Endothelial cell of umbilical vein (primary cell): Measurements from ENCODE around the gene PTPRT. TPM values are rescaled to one million over a fixed set of nuclear protein-coding genes. Genes with fewer than 3 reads are reported as not detected.

Experiments
- BruUV-seq: library from RNA; stranded (reverse); fragments of 400-500 nt; replicated peaks from 2 replicates; lab custom pipeline; 2021; lab: Mats Ljungman, UMichigan
- CTCF ChIA-PET: fragments of 300-600, 350-600 bp; sonication (Branson Sonifier 250); formaldehyde crosslinking; loops from one replicate; lab custom pipeline; 2021; ENCODE audit warnings: antibody characterized with exemption, inconsistent platforms; lab: Charles Lee
- POLR2A ChIA-PET: fragments of 300-600, 350-600 bp; sonication (Branson Sonifier 250); formaldehyde crosslinking; loops from one replicate; lab custom pipeline; 2021; ENCODE audit warnings: antibody characterized with exemption, inconsistent platforms; lab: Charles Lee
- DNase-seq: peaks from one replicate; pipeline ENCODE4 v3.0.0-alpha.2; 2011; ENCODE audit warnings: low read depth, low spot score
- FAIRE-seq: peaks from 2 replicates; lab custom pipeline; 2011; peaks lifted over from hg19 to GRCh38; lab: Jason Lieb, UNC
- H2AFZ ChIP-seq: 2 replicates; pipeline ENCODE4 v1.6.0; 2012; ENCODE audit warnings: low read depth, low read length, control low read depth, inconsistent platforms
- H3K27ac ChIP-seq: 2 replicates; pipeline ENCODE4 v1.5.1; 2011; ENCODE audit warnings: low read depth, mild to moderate bottlenecking, control low read depth, low read length, moderate library complexity; ENCODE audit not compliant: insufficient read depth
- H3K27me3 ChIP-seq, 2 experiments: 2 replicates each; pipeline versions ENCODE4 v1.6.0 to v1.6.1; 2011; ENCODE audit warnings: low read length in 2 of 2, mixed read lengths in 1 of 2; ENCODE audit not compliant: control insufficient read depth in 2 of 2, insufficient read depth in 2 of 2
- H3K36me3 ChIP-seq, 2 experiments: 2 replicates in 1 of 2; 3 replicates in 1 of 2; pipeline ENCODE4 v1.5.1; 2011; ENCODE audit warnings: low read length in 2 of 2, mild to moderate bottlenecking in 1 of 2, moderate library complexity in 1 of 2; ENCODE audit not compliant: control insufficient read depth in 2 of 2, insufficient read depth in 2 of 2; ENCODE audit errors: extremely low read depth in 1 of 2
- H3K4me1 ChIP-seq: 3 replicates; pipeline ENCODE4 v1.5.1; 2011; ENCODE audit warnings: mild to moderate bottlenecking, low read length; ENCODE audit not compliant: control insufficient read depth, insufficient read depth; ENCODE audit errors: extremely low read depth
- H3K4me2 ChIP-seq: 2 replicates; pipeline ENCODE4 v1.6.1; 2011; ENCODE audit warnings: low read length, control low read depth, mixed read lengths; ENCODE audit not compliant: insufficient read depth
- H3K4me3 ChIP-seq, 3 experiments: fragments of 200-600 bp in 1 of 3; sonication (generic), shearing (Covaris generic) in 1 of 3; replicated peaks in 1 of 3; 2 replicates each; pipeline ENCODE4 v1.5.1; 2011 to 2016; ENCODE audit warnings: control low read depth in 3 of 3, low read length in 3 of 3, mild to moderate bottlenecking in 2 of 3, inconsistent platforms in 1 of 3, low read depth in 1 of 3, moderate library complexity in 1 of 3; ENCODE audit not compliant: insufficient read depth in 1 of 3
- H3K79me2 ChIP-seq: 2 replicates; pipeline ENCODE4 v1.6.0; 2012; ENCODE audit warnings: low read length, inconsistent platforms; ENCODE audit not compliant: control insufficient read depth, insufficient read depth
- H3K9ac ChIP-seq: replicated peaks from 2 replicates; pipeline ENCODE3; 2011; ENCODE audit warnings: low read length, control low read depth; ENCODE audit not compliant: insufficient read depth; ENCODE audit errors: extremely low read depth
- H3K9me1 ChIP-seq: replicated peaks from 3 replicates; pipeline ENCODE4 v1.6.0; 2011; ENCODE audit warnings: mild to moderate bottlenecking, low read length; ENCODE audit not compliant: control insufficient read depth, insufficient read depth; ENCODE audit errors: extremely low read depth
- H3K9me3 ChIP-seq: replicated peaks from 2 replicates; pipeline ENCODE4 v1.5.1; 2012; ENCODE audit warnings: low read length, inconsistent platforms; ENCODE audit not compliant: control insufficient read depth, insufficient read depth
- H4K20me1 ChIP-seq: replicated peaks from 2 replicates; pipeline ENCODE3; 2011; ENCODE audit warnings: mild to moderate bottlenecking, low read length; ENCODE audit not compliant: control insufficient read depth, insufficient read depth; ENCODE audit errors: extremely low read depth
- GATA2 ChIP-seq: IDR thresholded peaks from 2 replicates; pipeline ENCODE4 v1.7.0; 2011; ENCODE audit warnings: low read depth, mild to moderate bottlenecking, moderate library complexity, mixed read lengths, low read length; ENCODE audit not compliant: insufficient read length, insufficient read depth
- JUN ChIP-seq: IDR thresholded peaks from 2 replicates; pipeline ENCODE4 v1.6.1; 2011; ENCODE audit warnings: borderline replicate concordance, low read depth; ENCODE audit not compliant: insufficient read length, insufficient read depth
- MAX ChIP-seq: IDR thresholded peaks from 2 replicates; pipeline ENCODE4 v1.6.1; 2011; ENCODE audit not compliant: insufficient read depth, insufficient read length
- MYC ChIP-seq: IDR thresholded peaks from one replicate; pipeline ENCODE4 v1.6.1; 2011; ENCODE audit warnings: mild to moderate bottlenecking, low read depth, low read length
- POLR2AphosphoS5 ChIP-seq: IDR thresholded peaks from 2 replicates; pipeline ENCODE4 v1.6.1; 2012; ENCODE audit warnings: low read depth, mild to moderate bottlenecking, control low read depth, low read length, moderate library complexity; ENCODE audit not compliant: insufficient read depth
- dilution Hi-C: fragments of 300-500 bp; cut with MboI; formaldehyde crosslinking; loops from one replicate; pipeline ENCODE4 v1.15.0; 2019; ENCODE audit warnings: low sequenced_read_pairs; ENCODE audit not compliant: extremely low pct_ligation_motif_present
- intact Hi-C: fragments of 100-400 bp; cut with micrococcal nuclease; formaldehyde crosslinking; loops from one replicate; pipeline ENCODE4 v1.10.0; 2022
- polyA plus RNA-seq, 4 experiments: library from polyadenylated mRNA; depleted of rRNA in 3 of 4; stranded (reverse) in 3 of 4; unstranded in 1 of 4; fragments of >200 nt; gene quantifications; 2 replicates each; pipeline versions ENCODE4 v1.2.1 to v1.2.3, GENCODE V29; 2011 to 2012; ENCODE audit warnings: missing spikeins in 1 of 4
- total RNA-seq: library from RNA; stranded (reverse); gene quantifications from 2 replicates; pipeline ENCODE4 v1.2.3, GENCODE V29; 2021

Gene PTPRT
- total and polyA plus RNA-seq, 2 donors (not counting 3 experiments of a cell fraction or from before 2014, with no cell fraction given), result not detected

- no peak overlapping the region for H3K4me3 ChIP-seq
- no peaks in the 10 kb centered on the region for H3K27me3 ChIP-seq
- H4K20me1 ChIP-seq, result no peaks in the 10 kb centered on the region
- dilution Hi-C loops (no loop called here), intact Hi-C loops (no loop called here)
- TF ChIP-seq MAX (no peak), JUN (no peak)
- H3K27ac ChIP-seq, result no peak overlapping the region
- H3K9me3 ChIP-seq, result peaks cover 12% of the 10 kb centered on the region
- POLR2A ChIA-PET, result no interaction called here
- no peaks in the 10 kb centered on the region for H3K79me2 ChIP-seq
- BruUV-seq, result no TSS peak
- H2AFZ ChIP-seq, result no peak overlapping the region
- no peaks in the 10 kb centered on the region for H3K4me1 ChIP-seq
- CTCF ChIA-PET, result no interaction called here
- H3K36me3 ChIP-seq, result no peaks in the 10 kb centered on the region
- FAIRE-seq (no peak), DNase-seq (no peak)
- no peak overlapping the region for H3K9ac ChIP-seq
- no peaks in the 10 kb centered on the region for H3K9me1 ChIP-seq
- H3K4me2 ChIP-seq, result no peak overlapping the region
These were observed 937.6 kb downstream of the PTPRT start for GRCh38 chr20:42252116-42252515.

- no peak overlapping the region for H2AFZ ChIP-seq
- no TSS peak for BruUV-seq
- H3K27ac ChIP-seq, result no peak overlapping the region
- DNase-seq (no peak), FAIRE-seq (no peak)
- no peaks in the 10 kb centered on the region for H3K4me1 ChIP-seq
- no peak overlapping the region for H3K4me3 ChIP-seq
- no peaks in the 10 kb centered on the region for H4K20me1 ChIP-seq
- no peaks in the 10 kb centered on the region for H3K36me3 ChIP-seq
- H3K9me1 ChIP-seq, result no peaks in the 10 kb centered on the region
- no peaks in the 10 kb centered on the region for H3K27me3 ChIP-seq
- no peak overlapping the region for H3K9ac ChIP-seq
- ChIA-PET CTCF (no interaction called here), POLR2A (no interaction called here)
- H3K9me3 ChIP-seq, result peaks cover 2% of the 10 kb centered on the region
- no peaks in the 10 kb centered on the region for H3K79me2 ChIP-seq
- no peak overlapping the region for H3K4me2 ChIP-seq
- no peak for TF ChIP-seq GATA2
- TF ChIP-seq JUN, result no peak
- no peak for TF ChIP-seq POLR2AphosphoS5
- TF ChIP-seq MAX, result no peak
- TF ChIP-seq MYC, result no peak
- intact Hi-C loops, result no loop called here
- dilution Hi-C loops, result no loop called here
These were observed 970.9 kb downstream of the PTPRT start for GRCh38 chr20:42218621-42219374.
